ENCODE measurements around the gene CD33.

Gene CD33

GRCh38 chr19:51211833-51212232 is 13.0 kb upstream of the CD33 start:
- TF ChIP-seq CTCF (IDR thresholded peaks at IDR 0.05; ENCODE audit: low read length): no peak
- TF ChIP-seq EZH2phosphoT487 (IDR thresholded peaks at IDR 0.05; ENCODE audit: low read length): no peak
- TF ChIP-seq EZH2 (optimal IDR thresholded peaks at IDR 0.05; ENCODE audit: low read depth, low read length): no peak
- DNase-seq: no peak
- Histone ChIP-seq H3K4me3 (ENCODE audit: low read length) (no peak overlapping the region), H3K79me2 (ENCODE audit: low read length) (no peaks in the 10 kb centered on the region), H2AFZ (ENCODE audit: low read length) (no peak overlapping the region), H3K27me3 (replicated peaks; ENCODE audit: insufficient read depth, low read length) (no peaks in the 10 kb centered on the region), H4K20me1 (ENCODE audit: insufficient read depth, low read length) (no peaks in the 10 kb centered on the region), H3K36me3 (replicated peaks; ENCODE audit: insufficient read depth, low read length) (no peaks in the 10 kb centered on the region), H3K27ac (ENCODE audit: low read length) (no peak overlapping the region), H3K9me2 (replicated peaks; ENCODE audit: insufficient read depth, low read length) (no peaks in the 10 kb centered on the region), H3F3A (ENCODE audit: insufficient read depth, low read length) (no peaks in the 10 kb centered on the region), H3K4me1 (ENCODE audit: low read length) (no peaks in the 10 kb centered on the region), H3K9ac (ENCODE audit: low read length) (no peak overlapping the region), H3K9me3 (replicated peaks; ENCODE audit: insufficient read depth, low read length) (no peaks in the 10 kb centered on the region), H3K4me2 (ENCODE audit: low read depth, low read length) (no peak overlapping the region)

GRCh38 chr19:51219307-51219706 is 5.6 kb upstream of the CD33 start:
- no peak for TF ChIP-seq EZH2 (optimal IDR thresholded peaks at IDR 0.05; ENCODE audit: low read depth, low read length)
- H3K4me1 ChIP-seq (ENCODE audit: low read length): no peaks in the 10 kb centered on the region
- DNase-seq: no peak
- H3K27ac ChIP-seq (ENCODE audit: low read length): no peak overlapping the region
- H2AFZ ChIP-seq (ENCODE audit: low read length): no peak overlapping the region
- H3K27me3 ChIP-seq (replicated peaks; ENCODE audit: insufficient read depth, low read length): no peaks in the 10 kb centered on the region
- H4K20me1 ChIP-seq (ENCODE audit: insufficient read depth, low read length): no peaks in the 10 kb centered on the region
- no peaks in the 10 kb centered on the region for H3K9me3 ChIP-seq (replicated peaks; ENCODE audit: insufficient read depth, low read length)
- H3K36me3 ChIP-seq (replicated peaks; ENCODE audit: insufficient read depth, low read length): no peaks in the 10 kb centered on the region
- no peak overlapping the region for H3K4me2 ChIP-seq (ENCODE audit: low read depth, low read length)
- H3K79me2 ChIP-seq (ENCODE audit: low read length): no peaks in the 10 kb centered on the region
- H3K9ac ChIP-seq (ENCODE audit: low read length): no peak overlapping the region
- H3F3A ChIP-seq (ENCODE audit: insufficient read depth, low read length): no peaks in the 10 kb centered on the region
- H3K4me3 ChIP-seq (ENCODE audit: low read length): no peak overlapping the region
- no peaks in the 10 kb centered on the region for H3K9me2 ChIP-seq (replicated peaks; ENCODE audit: insufficient read depth, low read length)

- no peaks in the 10 kb centered on the region for H3K9me2 ChIP-seq (replicated peaks; ENCODE audit: insufficient read depth, low read length)
Measured at GRCh38 chr19:51219971-51220370, 4.9 kb upstream of the CD33 start.

More at GRCh38 chr19:51219971-51220370, 4.9 kb upstream of the CD33 start:
- Histone ChIP-seq H3F3A (ENCODE audit: insufficient read depth, low read length) (no peaks in the 10 kb centered on the region), H3K4me1 (ENCODE audit: low read length) (no peaks in the 10 kb centered on the region), H3K79me2 (ENCODE audit: low read length) (no peaks in the 10 kb centered on the region), H3K4me3 (ENCODE audit: low read length) (no peak overlapping the region), H3K9ac (ENCODE audit: low read length) (no peak overlapping the region), H3K36me3 (replicated peaks; ENCODE audit: insufficient read depth, low read length) (no peaks in the 10 kb centered on the region), H2AFZ (ENCODE audit: low read length) (no peak overlapping the region), H3K9me3 (replicated peaks; ENCODE audit: insufficient read depth, low read length) (no peaks in the 10 kb centered on the region), H3K27me3 (replicated peaks; ENCODE audit: insufficient read depth, low read length) (no peaks in the 10 kb centered on the region), H3K4me2 (ENCODE audit: low read depth, low read length) (no peak overlapping the region), H3K27ac (ENCODE audit: low read length) (no peak overlapping the region), H4K20me1 (ENCODE audit: insufficient read depth, low read length) (no peaks in the 10 kb centered on the region)
- no peak for DNase-seq
- no peak for TF ChIP-seq EZH2 (optimal IDR thresholded peaks at IDR 0.05; ENCODE audit: low read depth, low read length)
- TF ChIP-seq EZH2phosphoT487 (IDR thresholded peaks at IDR 0.05; ENCODE audit: low read length): no peak
- TF ChIP-seq CTCF (IDR thresholded peaks at IDR 0.05; ENCODE audit: low read length): no peak

All from MM.1S (cell line).